Keratinocyte (primary cell): ENCODE measurements around the gene NEK9. TPM values are rescaled to one million over a fixed set of nuclear protein-coding genes. Genes with fewer than 3 reads are reported as not detected.

Source experiments
- DNase-seq: peaks from one replicate; pipeline ENCODE4 v3.0.0-alpha.2; 2011; ENCODE audit warnings: low read depth, missing footprints, low spot score
- FAIRE-seq: peaks from 2 replicates; lab custom pipeline; 2011; peaks lifted over from hg19 to GRCh38; lab: Jason Lieb, UNC
- H2AFZ ChIP-seq: 2 replicates; pipeline ENCODE4 v1.6.0; 2012; ENCODE audit warnings: low read length, control low read depth, inconsistent platforms; ENCODE audit not compliant: control insufficient read depth
- H3K27ac ChIP-seq: 2 replicates; pipeline ENCODE4 v1.5.1; 2011; ENCODE audit warnings: low read length; ENCODE audit not compliant: control insufficient read depth, insufficient read depth
- H3K27me3 ChIP-seq: 3 replicates; pipeline ENCODE4 v1.6.0; 2011; ENCODE audit warnings: low read length; ENCODE audit not compliant: control insufficient read depth, insufficient read depth; ENCODE audit errors: extremely low read depth
- H3K36me3 ChIP-seq, 2 experiments: 2 replicates in 1 of 2; 3 replicates in 1 of 2; pipeline ENCODE4 v1.5.1; 2011; ENCODE audit warnings: low read length in 2 of 2, mild to moderate bottlenecking in 1 of 2; ENCODE audit not compliant: control insufficient read depth in 2 of 2, insufficient read depth in 2 of 2; ENCODE audit errors: extremely low read depth in 1 of 2
- H3K4me1 ChIP-seq: 3 replicates; pipeline ENCODE4 v1.5.1; 2011; ENCODE audit warnings: low read length; ENCODE audit not compliant: control insufficient read depth, insufficient read depth; ENCODE audit errors: extremely low read depth
- H3K4me2 ChIP-seq: 3 replicates; pipeline ENCODE4 v1.6.0; 2011; ENCODE audit warnings: low read depth, low read length; ENCODE audit not compliant: control insufficient read depth, insufficient read depth; ENCODE audit errors: extremely low read depth
- H3K4me3 ChIP-seq, 3 experiments: fragments of 200-600 bp in 1 of 3; sonication (generic) in 1 of 3; 2 replicates in 2 of 3; 3 replicates in 1 of 3; pipeline ENCODE4 v1.5.1; 2011 to 2016; ENCODE audit warnings: low read length in 3 of 3, mild to moderate bottlenecking in 3 of 3, control low read depth in 2 of 3, inconsistent platforms in 1 of 3, low read depth in 1 of 3, mixed read lengths in 1 of 3, mixed run types in 1 of 3, moderate library complexity in 1 of 3; ENCODE audit not compliant: control insufficient read depth in 2 of 3, insufficient read depth in 2 of 3; ENCODE audit errors: extremely low read depth in 1 of 3
- H3K79me2 ChIP-seq: 2 replicates; pipeline ENCODE4 v1.6.0; 2012; ENCODE audit warnings: low read length; ENCODE audit not compliant: control insufficient read depth, insufficient read depth
- H3K9ac ChIP-seq: 3 replicates; pipeline ENCODE4 v1.6.0; 2011; ENCODE audit warnings: low read length; ENCODE audit not compliant: control insufficient read depth, insufficient read depth; ENCODE audit errors: extremely low read depth
- H3K9me1 ChIP-seq: 3 replicates; pipeline ENCODE4 v1.6.0; 2011; ENCODE audit warnings: low read length; ENCODE audit not compliant: control insufficient read depth, insufficient read depth; ENCODE audit errors: extremely low read depth
- H3K9me3 ChIP-seq: 2 replicates; pipeline ENCODE4 v1.5.1; 2012; ENCODE audit warnings: low read depth, low read length; ENCODE audit not compliant: control insufficient read depth
- H4K20me1 ChIP-seq: 3 replicates; pipeline ENCODE4 v1.6.0; 2011; ENCODE audit warnings: low read length; ENCODE audit not compliant: control insufficient read depth, insufficient read depth; ENCODE audit errors: extremely low read depth
- CTCF ChIP-seq, 3 experiments: IDR thresholded peaks in 1 of 3; conservative IDR thresholded peaks in 1 of 3; optimal IDR thresholded peaks in 1 of 3; 2 replicates in 2 of 3; 3 replicates in 1 of 3; pipeline versions ENCODE3 to v1.5.1; 2011; ENCODE audit warnings: low read length in 3 of 3, mild to moderate bottlenecking in 3 of 3, moderate library complexity in 2 of 3, control low read depth in 1 of 3, inconsistent platforms in 1 of 3; ENCODE audit not compliant: insufficient read depth in 2 of 3; ENCODE audit errors: extremely low read depth in 1 of 3
- EZH2 ChIP-seq: IDR thresholded peaks from one replicate; pipeline ENCODE4 v1.6.1; 2012; ENCODE audit warnings: inconsistent platforms, mild to moderate bottlenecking, low read length, moderate library complexity
- dilution Hi-C: fragments of 300-500 bp; cut with MboI; formaldehyde crosslinking; loops from one replicate; pipeline ENCODE4 v1.7.0; 2020; ENCODE audit warnings: low sequenced_read_pairs; ENCODE audit not compliant: extremely low pct_ligation_motif_present
- polyA plus RNA-seq, 5 experiments: library from polyadenylated mRNA; depleted of rRNA in 3 of 5; stranded (reverse) in 3 of 5; stranded (forward) in 1 of 5; unstranded in 1 of 5; fragments of >200 nt; gene quantifications; 1 replicate in 1 of 5; 2 replicates in 3 of 5; 3 replicates in 1 of 5; pipeline versions ENCODE4 v1.2.1 to v1.2.3, GENCODE V29; 2011 to 2012; ENCODE audit warnings: missing spikeins in 2 of 5, low read depth in 1 of 5, low replicate concordance in 1 of 5

The NEK9 gene
- polyA plus RNA-seq, 1 donor (not counting 4 experiments of a cell fraction or from before 2014, with no cell fraction given) = 43.7 TPM

DNA sequence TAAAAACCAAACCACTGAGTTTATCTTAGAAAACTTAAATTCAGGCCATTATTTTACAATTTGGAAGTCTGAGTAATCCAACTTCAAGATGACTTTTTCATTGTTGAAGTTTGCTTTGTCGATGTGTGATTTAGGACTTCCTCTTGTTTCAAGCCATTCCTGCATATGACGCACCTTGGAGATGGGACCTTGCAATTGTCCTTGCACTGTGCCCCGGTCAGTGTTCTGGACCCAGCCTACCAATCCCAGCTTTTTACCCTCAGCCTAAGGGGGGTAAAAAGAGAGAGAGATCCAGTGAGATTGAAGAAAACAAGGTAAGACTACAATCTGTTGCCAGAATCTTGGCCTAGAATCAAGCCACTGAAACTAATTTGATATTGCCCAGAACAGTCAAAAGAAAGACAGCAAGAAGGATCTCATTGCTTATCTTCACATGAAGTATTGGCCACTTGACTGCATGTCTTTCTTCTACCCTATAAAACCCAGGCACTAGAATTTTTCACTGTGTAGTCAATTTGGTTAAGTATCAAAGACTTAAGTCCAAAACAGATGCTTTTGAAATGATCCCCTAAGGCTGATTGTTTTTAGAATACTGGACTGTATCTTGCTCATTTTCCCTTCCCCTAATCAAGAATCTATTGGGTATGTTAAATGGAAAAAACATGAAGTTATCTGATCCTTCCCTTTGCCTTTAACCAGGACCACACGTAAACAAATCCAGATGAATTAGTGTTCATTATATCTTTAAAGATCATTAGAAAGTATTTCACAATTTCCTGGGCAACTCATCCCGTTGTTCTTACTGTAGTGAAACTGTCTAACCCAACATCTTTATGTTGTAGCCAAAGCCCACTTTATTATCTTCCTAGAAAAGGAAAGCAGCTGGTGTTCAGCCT is 73.2 kb downstream of the NEK9 start:
- Histone ChIP-seq H3K9ac (no peak overlapping the region), H2AFZ (no peak overlapping the region), H3K4me1 (peaks cover 20% of the 10 kb centered on the region), H3K9me3 (no peaks in the 10 kb centered on the region), H4K20me1 (no peaks in the 10 kb centered on the region), H3K4me3 (no peak overlapping the region), H3K36me3 (peaks cover 3 to 8% of the 10 kb centered on the region in 2 experiments), H3K4me2 (no peak overlapping the region), H3K27ac (no peak overlapping the region), H3K79me2 (peaks cover 3% of the 10 kb centered on the region), H3K9me1 (no peaks in the 10 kb centered on the region), H3K27me3 (no peaks in the 10 kb centered on the region)
- dilution Hi-C loops = no loop called here
- TF ChIP-seq CTCF (optimal IDR thresholded peaks at IDR 0.05 in 1 of 3, IDR thresholded peaks at IDR 0.05 in 1 of 3, conservative IDR thresholded peaks at IDR 0.05 in 1 of 3; ENCODE audit: extremely low read depth in 1 of 3, insufficient read depth in 2 of 3, low read length in 3 of 3) (no peak), EZH2 (no peak)
- FAIRE-seq = no peak
- no peak for DNase-seq

GRCh38 chr14:75051556-75051899 is 75.3 kb downstream of the NEK9 start:
- Histone ChIP-seq H2AFZ (peak overlapping the region; percentile 34), H3K4me2 (peak overlapping the region; percentile 84), H3K9ac (peak overlapping the region; percentile 66), H4K20me1 (no peaks in the 10 kb centered on the region), H3K4me3 (peak overlapping the region; percentile 40 to 66 (median 52)), H3K27ac (peak overlapping the region; percentile 40), H3K79me2 (peaks cover 3% of the 10 kb centered on the region), H3K4me1 (peaks cover 20% of the 10 kb centered on the region), H3K9me3 (no peaks in the 10 kb centered on the region), H3K36me3 (peaks cover 3 to 8% of the 10 kb centered on the region in 2 experiments), H3K27me3 (no peaks in the 10 kb centered on the region), H3K9me1 (no peaks in the 10 kb centered on the region)
- no peak for TF ChIP-seq EZH2
- TF ChIP-seq CTCF (optimal IDR thresholded peaks at IDR 0.05 in 1 of 3, IDR thresholded peaks at IDR 0.05 in 1 of 3, conservative IDR thresholded peaks at IDR 0.05 in 1 of 3; ENCODE audit: extremely low read depth in 1 of 3, insufficient read depth in 2 of 3, low read length in 3 of 3) = no peak
- DNase-seq = no peak
- no peak for FAIRE-seq
- dilution Hi-C loops = no loop called here
